ENCODE measurements around the gene YTHDF1.

Gene YTHDF1

GRCh38 chr20:63169681-63170080 is 46.2 kb downstream of the YTHDF1 start:
- H3K9me2 ChIP-seq (ENCODE audit: low read depth, low read length): no peaks in the 10 kb centered on the region
- no peak overlapping the region for H3K9ac ChIP-seq (ENCODE audit: low read length)
- no peaks in the 10 kb centered on the region for H3K4me1 ChIP-seq (ENCODE audit: insufficient read depth, low read length, severe bottlenecking)
- H3K4me2 ChIP-seq (ENCODE audit: low read length): no peak overlapping the region
- H2AFZ ChIP-seq (ENCODE audit: low read length): no peak overlapping the region
- no peaks in the 10 kb centered on the region for H4K20me1 ChIP-seq (ENCODE audit: insufficient read depth, low read length)
- no peak overlapping the region for H3K27ac ChIP-seq (ENCODE audit: low read depth, low read length, poor library complexity, severe bottlenecking)
- no peak overlapping the region for H3K4me3 ChIP-seq (ENCODE audit: low read depth, low read length, poor library complexity, severe bottlenecking)
- no peaks in the 10 kb centered on the region for H3K79me2 ChIP-seq (ENCODE audit: insufficient read depth, low read length)
- H3K36me3 ChIP-seq (ENCODE audit: insufficient read depth, low read length): no peaks in the 10 kb centered on the region
- 0 out of 2 replicates have a peak, but pooled peaks cover 7% of the 10 kb centered on the region for H3K27me3 ChIP-seq (ENCODE audit: insufficient read depth, low read length)
- H3K9me3 ChIP-seq (ENCODE audit: low read length): no peaks in the 10 kb centered on the region
- TF ChIP-seq, protein P1, sequence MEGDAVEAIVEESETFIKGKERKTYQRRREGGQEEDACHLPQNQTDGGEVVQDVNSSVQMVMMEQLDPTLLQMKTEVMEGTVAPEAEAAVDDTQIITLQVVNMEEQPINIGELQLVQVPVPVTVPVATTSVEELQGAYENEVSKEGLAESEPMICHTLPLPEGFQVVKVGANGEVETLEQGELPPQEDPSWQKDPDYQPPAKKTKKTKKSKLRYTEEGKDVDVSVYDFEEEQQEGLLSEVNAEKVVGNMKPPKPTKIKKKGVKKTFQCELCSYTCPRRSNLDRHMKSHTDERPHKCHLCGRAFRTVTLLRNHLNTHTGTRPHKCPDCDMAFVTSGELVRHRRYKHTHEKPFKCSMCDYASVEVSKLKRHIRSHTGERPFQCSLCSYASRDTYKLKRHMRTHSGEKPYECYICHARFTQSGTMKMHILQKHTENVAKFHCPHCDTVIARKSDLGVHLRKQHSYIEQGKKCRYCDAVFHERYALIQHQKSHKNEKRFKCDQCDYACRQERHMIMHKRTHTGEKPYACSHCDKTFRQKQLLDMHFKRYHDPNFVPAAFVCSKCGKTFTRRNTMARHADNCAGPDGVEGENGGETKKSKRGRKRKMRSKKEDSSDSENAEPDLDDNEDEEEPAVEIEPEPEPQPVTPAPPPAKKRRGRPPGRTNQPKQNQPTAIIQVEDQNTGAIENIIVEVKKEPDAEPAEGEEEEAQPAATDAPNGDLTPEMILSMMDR (IDR thresholded peaks at IDR 0.05; ENCODE audit: low read length): no peak
- TF ChIP-seq EZH2 (IDR thresholded peaks at IDR 0.05; ENCODE audit: borderline replicate concordance, low read length): no peak
- no peaks in the 10 kb centered on the region for H3F3A ChIP-seq (ENCODE audit: insufficient read depth, low read length)

DNA sequence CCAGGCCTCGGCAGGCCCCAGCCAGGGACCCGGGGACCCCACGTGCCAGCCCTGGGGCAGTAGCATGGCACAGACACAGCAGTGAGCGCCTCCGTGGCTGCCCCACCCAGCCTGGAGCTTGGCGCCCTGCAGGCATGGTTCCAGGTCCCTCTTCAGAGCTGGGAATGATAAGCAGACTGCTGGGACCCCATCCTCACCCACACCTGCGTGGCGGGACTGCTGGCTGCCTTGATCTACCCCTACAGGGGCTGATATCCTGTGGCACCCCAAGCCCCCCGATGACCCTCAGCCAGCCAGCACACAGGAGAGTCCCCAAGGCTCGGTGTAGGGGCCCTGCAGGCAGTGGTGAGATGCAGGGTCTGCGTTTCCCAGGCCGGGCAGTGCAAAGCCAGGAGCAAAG is 47.1 kb downstream of the YTHDF1 start:
- Histone ChIP-seq H3K79me2 (ENCODE audit: insufficient read depth, low read length) (no peaks in the 10 kb centered on the region), H3K4me1 (ENCODE audit: insufficient read depth, low read length, severe bottlenecking) (no peaks in the 10 kb centered on the region), H3K27me3 (ENCODE audit: insufficient read depth, low read length) (0 out of 2 replicates have a peak, but pooled peaks cover 7% of the 10 kb centered on the region), H3K9me3 (ENCODE audit: low read length) (no peaks in the 10 kb centered on the region), H3K9me2 (ENCODE audit: low read depth, low read length) (no peaks in the 10 kb centered on the region), H4K20me1 (ENCODE audit: insufficient read depth, low read length) (no peaks in the 10 kb centered on the region), H3K27ac (ENCODE audit: low read depth, low read length, poor library complexity, severe bottlenecking) (no peak overlapping the region), H3F3A (ENCODE audit: insufficient read depth, low read length) (no peaks in the 10 kb centered on the region), H3K9ac (ENCODE audit: low read length) (no peak overlapping the region), H3K36me3 (ENCODE audit: insufficient read depth, low read length) (no peaks in the 10 kb centered on the region), H3K4me2 (ENCODE audit: low read length) (no peak overlapping the region), H3K4me3 (ENCODE audit: low read depth, low read length, poor library complexity, severe bottlenecking) (no peak overlapping the region), H2AFZ (ENCODE audit: low read length) (no peak overlapping the region)
- no peak for TF ChIP-seq EZH2 (IDR thresholded peaks at IDR 0.05; ENCODE audit: borderline replicate concordance, low read length)
- TF ChIP-seq, protein P1 (IDR thresholded peaks at IDR 0.05; ENCODE audit: low read length): no peak

DNA sequence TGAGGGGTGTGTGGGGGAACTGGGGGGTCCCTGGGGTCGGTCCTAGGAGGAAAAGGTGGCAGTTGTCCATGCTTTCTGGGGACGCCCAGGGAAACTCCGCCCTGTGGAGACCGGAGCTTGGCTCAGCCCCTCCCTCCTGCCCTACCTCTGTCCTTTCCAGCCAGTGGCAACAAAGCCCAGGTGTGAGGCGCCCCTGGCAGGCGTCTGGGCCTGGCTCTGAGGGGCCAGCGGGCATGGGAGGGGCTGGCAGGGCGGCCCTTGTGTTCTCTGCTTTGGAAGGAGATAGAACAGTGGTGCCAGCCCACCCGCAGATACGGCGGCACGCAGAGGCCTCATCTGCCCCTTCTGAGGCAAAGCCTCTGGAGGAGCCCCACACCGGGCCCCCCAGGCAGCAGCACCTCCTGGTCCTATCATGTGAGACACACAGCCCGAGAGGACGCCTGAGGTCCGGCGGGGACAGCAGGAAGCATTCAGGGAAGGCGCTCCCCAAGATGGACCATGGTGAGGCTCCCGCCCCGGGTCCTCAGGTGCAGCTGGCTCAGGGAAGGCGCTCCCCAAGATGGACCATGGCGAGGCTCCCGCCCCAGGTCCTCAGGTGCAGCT is 47.9 kb downstream of the YTHDF1 start:
- H3K36me3 ChIP-seq (ENCODE audit: insufficient read depth, low read length): no peaks in the 10 kb centered on the region
- H4K20me1 ChIP-seq (ENCODE audit: insufficient read depth, low read length): no peaks in the 10 kb centered on the region
- no peak overlapping the region for H3K4me3 ChIP-seq (ENCODE audit: low read depth, low read length, poor library complexity, severe bottlenecking)
- H3K9me2 ChIP-seq (ENCODE audit: low read depth, low read length): no peaks in the 10 kb centered on the region
- H3K9me3 ChIP-seq (ENCODE audit: low read length): no peaks in the 10 kb centered on the region
- no peak overlapping the region for H3K27ac ChIP-seq (ENCODE audit: low read depth, low read length, poor library complexity, severe bottlenecking)
- H3K4me2 ChIP-seq (ENCODE audit: low read length): no peak overlapping the region
- H3F3A ChIP-seq (ENCODE audit: insufficient read depth, low read length): no peaks in the 10 kb centered on the region
- H3K4me1 ChIP-seq (ENCODE audit: insufficient read depth, low read length, severe bottlenecking): no peaks in the 10 kb centered on the region
- 0 out of 2 replicates have a peak, but pooled peaks cover 7% of the 10 kb centered on the region for H3K27me3 ChIP-seq (ENCODE audit: insufficient read depth, low read length)
- H3K9ac ChIP-seq (ENCODE audit: low read length): no peak overlapping the region
- H3K79me2 ChIP-seq (ENCODE audit: insufficient read depth, low read length): no peaks in the 10 kb centered on the region
- no peak for TF ChIP-seq EZH2 (IDR thresholded peaks at IDR 0.05; ENCODE audit: borderline replicate concordance, low read length)
- TF ChIP-seq, protein P1 (IDR thresholded peaks at IDR 0.05; ENCODE audit: low read length): no peak
- H2AFZ ChIP-seq (ENCODE audit: low read length): no peak overlapping the region
